ENCODE measurements around the gene SLC24A3. TPM values are rescaled to one million over a fixed set of nuclear protein-coding genes. Genes with fewer than 3 reads are reported as not detected.

The SLC24A3 gene
- total RNA-seq, 1 experiment from 2014 or later: 0.14 TPM

DNA sequence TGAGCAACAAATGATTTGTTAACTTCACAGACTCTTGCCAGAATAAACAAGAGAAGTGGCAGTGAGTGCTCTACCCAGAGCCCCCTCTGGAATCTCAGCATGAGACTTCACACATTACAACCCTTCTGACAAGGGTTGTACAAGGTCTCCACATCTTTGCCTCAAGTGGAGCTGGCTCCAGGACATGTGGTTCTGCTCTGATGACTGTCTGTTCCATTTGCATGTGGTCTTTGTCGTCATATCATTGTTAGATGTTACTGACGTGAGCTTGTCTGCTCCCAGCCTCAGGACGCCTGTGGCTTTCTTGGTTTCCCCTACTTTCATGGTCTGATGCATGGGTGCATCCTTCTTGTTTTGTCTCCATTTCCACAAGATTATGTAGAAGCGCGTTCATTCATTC is 115.0 kb downstream of the SLC24A3 start:
- Mint-ChIP-seq H3K27me3 (ENCODE audit: insufficient read depth, unreplicated experiment) (peaks cover 19% of the 10 kb centered on the region), H3K4me1 (ENCODE audit: low read depth, unreplicated experiment) (no peaks in the 10 kb centered on the region), H3K27ac (ENCODE audit: unreplicated experiment) (no peak overlapping the region), H3K36me3 (ENCODE audit: insufficient read depth, unreplicated experiment) (no peaks in the 10 kb centered on the region), H3K4me3 (ENCODE audit: unreplicated experiment) (no peak overlapping the region), H3K9me3 (ENCODE audit: unreplicated experiment) (no peaks in the 10 kb centered on the region)
- H3K27me3 ChIP-seq (replicated peaks; ENCODE audit: control insufficient read depth, insufficient read depth, low read length): no peaks in the 10 kb centered on the region
- H3K4me1 ChIP-seq: no peaks in the 10 kb centered on the region
- TF ChIP-seq, protein P1, sequence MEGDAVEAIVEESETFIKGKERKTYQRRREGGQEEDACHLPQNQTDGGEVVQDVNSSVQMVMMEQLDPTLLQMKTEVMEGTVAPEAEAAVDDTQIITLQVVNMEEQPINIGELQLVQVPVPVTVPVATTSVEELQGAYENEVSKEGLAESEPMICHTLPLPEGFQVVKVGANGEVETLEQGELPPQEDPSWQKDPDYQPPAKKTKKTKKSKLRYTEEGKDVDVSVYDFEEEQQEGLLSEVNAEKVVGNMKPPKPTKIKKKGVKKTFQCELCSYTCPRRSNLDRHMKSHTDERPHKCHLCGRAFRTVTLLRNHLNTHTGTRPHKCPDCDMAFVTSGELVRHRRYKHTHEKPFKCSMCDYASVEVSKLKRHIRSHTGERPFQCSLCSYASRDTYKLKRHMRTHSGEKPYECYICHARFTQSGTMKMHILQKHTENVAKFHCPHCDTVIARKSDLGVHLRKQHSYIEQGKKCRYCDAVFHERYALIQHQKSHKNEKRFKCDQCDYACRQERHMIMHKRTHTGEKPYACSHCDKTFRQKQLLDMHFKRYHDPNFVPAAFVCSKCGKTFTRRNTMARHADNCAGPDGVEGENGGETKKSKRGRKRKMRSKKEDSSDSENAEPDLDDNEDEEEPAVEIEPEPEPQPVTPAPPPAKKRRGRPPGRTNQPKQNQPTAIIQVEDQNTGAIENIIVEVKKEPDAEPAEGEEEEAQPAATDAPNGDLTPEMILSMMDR (IDR thresholded peaks at IDR 0.05; ENCODE audit: insufficient read depth in 1 of 2, low read depth in 1 of 2, low read length in 1 of 2, severe bottlenecking in 1 of 2, unreplicated experiment in 1 of 2): no peak
- DNase-seq: no peak
- CTCF ChIA-PET: no interaction called here
- POLR2A ChIA-PET: no interaction called here
- no TSS peak for BruUV-seq (replicated peaks)
- intact Hi-C loops (cut with micrococcal nuclease; ENCODE audit: unreplicated experiment): no loop called here
- H3K9me3 ChIP-seq: no peaks in the 10 kb centered on the region
- H3K36me3 ChIP-seq (ENCODE audit: control insufficient read depth, insufficient read depth, low read length): no peaks in the 10 kb centered on the region
- H3K4me3 ChIP-seq (ENCODE audit: low read depth, low read length): no peak overlapping the region

GRCh38 chr20:19328676-19329075 is 116.2 kb downstream of the SLC24A3 start:
- no TSS peak for BruUV-seq (replicated peaks)
- Histone ChIP-seq H3K27me3 (replicated peaks; ENCODE audit: control insufficient read depth, insufficient read depth, low read length) (no peaks in the 10 kb centered on the region), H3K4me1 (no peaks in the 10 kb centered on the region), H3K4me3 (ENCODE audit: low read depth, low read length) (no peak overlapping the region), H3K36me3 (ENCODE audit: control insufficient read depth, insufficient read depth, low read length) (no peaks in the 10 kb centered on the region), H3K9me3 (no peaks in the 10 kb centered on the region)
- Mint-ChIP-seq H3K27ac (ENCODE audit: unreplicated experiment) (no peak overlapping the region), H3K4me3 (ENCODE audit: unreplicated experiment) (no peak overlapping the region), H3K36me3 (ENCODE audit: insufficient read depth, unreplicated experiment) (no peaks in the 10 kb centered on the region), H3K9me3 (ENCODE audit: unreplicated experiment) (no peaks in the 10 kb centered on the region), H3K27me3 (ENCODE audit: insufficient read depth, unreplicated experiment) (peaks cover 27% of the 10 kb centered on the region), H3K4me1 (ENCODE audit: low read depth, unreplicated experiment) (no peaks in the 10 kb centered on the region)
- CTCF ChIA-PET: no interaction called here
- POLR2A ChIA-PET: no interaction called here
- intact Hi-C loops (cut with micrococcal nuclease; ENCODE audit: unreplicated experiment): no loop called here
- TF ChIP-seq, protein P1 (IDR thresholded peaks at IDR 0.05; ENCODE audit: insufficient read depth in 1 of 2, low read depth in 1 of 2, low read length in 1 of 2, severe bottlenecking in 1 of 2, unreplicated experiment in 1 of 2): no peak
- DNase-seq: no peak

DNA sequence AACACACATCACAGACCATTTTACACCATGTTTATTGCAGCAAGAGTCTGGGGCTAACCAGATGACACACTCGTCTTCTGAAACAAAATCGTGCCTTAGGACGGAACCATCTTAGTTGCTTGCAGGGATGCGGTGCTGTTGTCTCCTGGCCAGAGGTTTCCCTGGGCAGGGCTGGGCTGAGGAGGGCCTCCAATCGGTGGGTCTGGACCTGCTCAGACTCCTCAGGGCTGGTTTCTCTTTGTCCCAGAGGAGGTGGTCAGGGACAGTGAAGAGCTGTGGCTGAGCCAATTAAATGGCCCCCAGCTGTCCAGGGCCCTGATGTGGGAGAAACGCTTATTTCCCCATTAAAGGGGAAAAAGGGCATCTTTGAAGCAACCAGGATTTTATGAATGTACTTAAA is 117.6 kb downstream of the SLC24A3 start:
- POLR2A ChIA-PET: no interaction called here

More for the DNA sequence above, 117.6 kb downstream of the SLC24A3 start:
- Histone ChIP-seq H3K27me3 (replicated peaks; ENCODE audit: control insufficient read depth, insufficient read depth, low read length) (no peaks in the 10 kb centered on the region), H3K4me1 (no peaks in the 10 kb centered on the region), H3K36me3 (ENCODE audit: control insufficient read depth, insufficient read depth, low read length) (no peaks in the 10 kb centered on the region), H3K9me3 (no peaks in the 10 kb centered on the region), H3K4me3 (ENCODE audit: low read depth, low read length) (no peak overlapping the region)
- Mint-ChIP-seq H3K36me3 (ENCODE audit: insufficient read depth, unreplicated experiment) (no peaks in the 10 kb centered on the region), H3K9me3 (ENCODE audit: unreplicated experiment) (no peaks in the 10 kb centered on the region), H3K4me1 (ENCODE audit: low read depth, unreplicated experiment) (no peaks in the 10 kb centered on the region), H3K27ac (ENCODE audit: unreplicated experiment) (no peak overlapping the region), H3K4me3 (ENCODE audit: unreplicated experiment) (no peak overlapping the region), H3K27me3 (ENCODE audit: insufficient read depth, unreplicated experiment) (peaks cover 28% of the 10 kb centered on the region)
- CTCF ChIA-PET: no interaction called here
- intact Hi-C loops (cut with micrococcal nuclease; ENCODE audit: unreplicated experiment): no loop called here
- BruUV-seq (replicated peaks): no TSS peak
- TF ChIP-seq, protein P1 (IDR thresholded peaks at IDR 0.05; ENCODE audit: insufficient read depth in 1 of 2, low read depth in 1 of 2, low read length in 1 of 2, severe bottlenecking in 1 of 2, unreplicated experiment in 1 of 2): no peak
- DNase-seq: no peak
